H7 (cell line): ENCODE data around the gene RUNX1. TPM values are rescaled to one million over a fixed set of nuclear protein-coding genes. Genes with fewer than 3 reads are reported as not detected.

ENCODE experiments used
- DNase-seq: peaks from one replicate; pipeline ENCODE4 v3.0.0; 2012
- H3K27me3 ChIP-seq: 2 replicates; pipeline ENCODE4 v1.6.0; 2011; ENCODE audit warnings: mild to moderate bottlenecking, low read length; ENCODE audit not compliant: control insufficient read depth, insufficient read depth
- H3K36me3 ChIP-seq: replicated peaks from 2 replicates; pipeline ENCODE4 v1.5.1; 2011; ENCODE audit warnings: low read length; ENCODE audit not compliant: control insufficient read depth, insufficient read depth
- H3K4me3 ChIP-seq: 2 replicates; pipeline ENCODE4 v1.5.1; 2011; ENCODE audit warnings: low read depth, mild to moderate bottlenecking, control low read depth, low read length, moderate library complexity; ENCODE audit not compliant: insufficient read depth
- total RNA-seq: library from RNA; depleted of rRNA; stranded (reverse); fragments of >200 nt; shearing (Covaris generic); gene quantifications from 2 replicates; pipeline ENCODE4 v1.2.3, GENCODE V29; 2014

Gene RUNX1
- total RNA-seq, 1 experiment from 2014 or later: 0.48 TPM

GRCh38 chr21:34844013-34844923 lies 204.8 kb downstream of the RUNX1 start:
- Histone ChIP-seq H3K36me3 (no peaks in the 10 kb centered on the region), H3K27me3 (no peaks in the 10 kb centered on the region), H3K4me3 (no peak overlapping the region)
- peak; percentile 43 for DNase-seq

GRCh38 chr21:34843562-34843961 lies 205.5 kb downstream of the RUNX1 start:
- H3K36me3 ChIP-seq: no peaks in the 10 kb centered on the region
- no peak for DNase-seq
- H3K27me3 ChIP-seq: no peaks in the 10 kb centered on the region
- no peak overlapping the region for H3K4me3 ChIP-seq

GRCh38 chr21:34841154-34841553 lies 207.9 kb downstream of the RUNX1 start:
- no peaks in the 10 kb centered on the region for H3K36me3 ChIP-seq
- H3K4me3 ChIP-seq: no peak overlapping the region
- H3K27me3 ChIP-seq: no peaks in the 10 kb centered on the region
- no peak for DNase-seq

GRCh38 chr21:34840693-34841092 lies 208.4 kb downstream of the RUNX1 start:
- no peaks in the 10 kb centered on the region for H3K36me3 ChIP-seq
- DNase-seq: no peak
- no peak overlapping the region for H3K4me3 ChIP-seq
- H3K27me3 ChIP-seq: no peaks in the 10 kb centered on the region

GRCh38 chr21:34838956-34839820 lies 209.9 kb downstream of the RUNX1 start:
- Histone ChIP-seq H3K4me3 (no peak overlapping the region), H3K36me3 (no peaks in the 10 kb centered on the region), H3K27me3 (no peaks in the 10 kb centered on the region)
- no peak for DNase-seq

GRCh38 chr21:34836933-34837505 lies 212.1 kb downstream of the RUNX1 start:
- no peak for DNase-seq
- H3K36me3 ChIP-seq: no peaks in the 10 kb centered on the region
- H3K4me3 ChIP-seq: no peak overlapping the region
- no peaks in the 10 kb centered on the region for H3K27me3 ChIP-seq

GRCh38 chr21:34836103-34836932 lies 212.8 kb downstream of the RUNX1 start:
- no peak for DNase-seq
- Histone ChIP-seq H3K4me3 (no peak overlapping the region), H3K36me3 (no peaks in the 10 kb centered on the region), H3K27me3 (no peaks in the 10 kb centered on the region)

GRCh38 chr21:34835526-34835925 lies 213.6 kb downstream of the RUNX1 start:
- peak; percentile 55 for DNase-seq
- H3K4me3 ChIP-seq: no peak overlapping the region
- no peaks in the 10 kb centered on the region for H3K36me3 ChIP-seq
- H3K27me3 ChIP-seq: no peaks in the 10 kb centered on the region

- no peaks in the 10 kb centered on the region for H3K27me3 ChIP-seq
- no peak for DNase-seq
- no peaks in the 10 kb centered on the region for H3K36me3 ChIP-seq
Measured at GRCh38 chr21:34834852-34835501, 214.1 kb downstream of the RUNX1 start.

GRCh38 chr21:34834290-34834689 lies 214.8 kb downstream of the RUNX1 start:
- H3K27me3 ChIP-seq: no peaks in the 10 kb centered on the region
- no peak for DNase-seq
- H3K4me3 ChIP-seq: no peak overlapping the region
- H3K36me3 ChIP-seq: no peaks in the 10 kb centered on the region

More at GRCh38 chr21:34834852-34835501, 214.1 kb downstream of the RUNX1 start:
- H3K4me3 ChIP-seq: no peak overlapping the region

- Histone ChIP-seq H3K27me3 (no peaks in the 10 kb centered on the region), H3K4me3 (no peak overlapping the region), H3K36me3 (no peaks in the 10 kb centered on the region)
- DNase-seq: no peak
Measured at GRCh38 chr21:34833465-34833864, 215.6 kb downstream of the RUNX1 start.

GRCh38 chr21:34830386-34831170 lies 218.5 kb downstream of the RUNX1 start:
- no peak for DNase-seq
- Histone ChIP-seq H3K36me3 (no peaks in the 10 kb centered on the region), H3K4me3 (no peak overlapping the region), H3K27me3 (no peaks in the 10 kb centered on the region)
